Liver (tissue), 9 donors: ENCODE measurements around the gene AKAP12. TPM values are rescaled to one million over a fixed set of nuclear protein-coding genes. Genes with fewer than 3 reads are reported as not detected.

Experiments
- DNase-seq: peaks from one replicate; pipeline ENCODE4 v3.0.0-alpha.2; 2017; ENCODE audit warnings: low spot score
- H3K27ac ChIP-seq, 2 donors: one replicate each; pipeline ENCODE4 v1.7.0; 2013; ENCODE audit warnings: inconsistent platforms in 2 of 2, low read length in 2 of 2, control low read depth in 1 of 2, low read depth in 1 of 2, mild to moderate bottlenecking in 1 of 2
- H3K27me3 ChIP-seq, 4 donors: one replicate each; pipeline versions ENCODE4 v1.6.1 to v1.7.0; 2013; ENCODE audit warnings: low read length in 3 of 4, inconsistent platforms in 1 of 4, mild to moderate bottlenecking in 1 of 4, moderate library complexity in 1 of 4; ENCODE audit not compliant: control insufficient read depth in 4 of 4, insufficient read depth in 4 of 4
- H3K36me3 ChIP-seq, 4 donors: one replicate each; pipeline versions ENCODE4 v1.6.1 to v1.7.0; 2013; ENCODE audit warnings: low read length in 3 of 4, mild to moderate bottlenecking in 3 of 4, low read depth in 1 of 4, moderate library complexity in 1 of 4; ENCODE audit not compliant: control insufficient read depth in 4 of 4, insufficient read depth in 3 of 4
- H3K4me1 ChIP-seq, 4 donors: one replicate each; pipeline versions ENCODE4 v1.6.1 to v1.7.0; 2013; ENCODE audit warnings: low read length in 3 of 4, mild to moderate bottlenecking in 3 of 4, moderate library complexity in 1 of 4; ENCODE audit not compliant: control insufficient read depth in 4 of 4, insufficient read depth in 4 of 4
- H3K4me3 ChIP-seq, 3 donors: one replicate each; pipeline versions ENCODE4 v1.6.1 to v1.7.0; 2013; ENCODE audit warnings: low read length in 3 of 3, control low read depth in 1 of 3, low read depth in 1 of 3, mild to moderate bottlenecking in 1 of 3
- H3K9ac ChIP-seq, 2 donors: one replicate each; pipeline ENCODE4 v1.7.0; 2013; ENCODE audit warnings: low read length in 2 of 2, mild to moderate bottlenecking in 2 of 2, moderate library complexity in 2 of 2, control low read depth in 1 of 2, low read depth in 1 of 2
- H3K9me3 ChIP-seq, 4 donors: one replicate each; pipeline versions ENCODE4 v1.6.1 to v1.7.0; 2013; ENCODE audit warnings: low read length in 3 of 4; ENCODE audit not compliant: control insufficient read depth in 4 of 4
- ATF3 ChIP-seq: IDR thresholded peaks from 2 replicates; pipeline ENCODE4 v1.6.1; 2016; ENCODE audit warnings: antibody characterized with exemption
- CTCF ChIP-seq: fragments of 150-350 bp; IDR thresholded peaks from 2 replicates; pipeline ENCODE4 v1.5.1; 2017; ENCODE audit warnings: improper control_type of control experiment, low read depth, low read length; ENCODE audit not compliant: missing input control
- EGR1 ChIP-seq, 2 donors: IDR thresholded peaks; 2 replicates each; pipeline ENCODE4 v1.6.1; 2016 to 2018; ENCODE audit warnings: antibody characterized with exemption in 2 of 2, low read depth in 2 of 2
- FOXA1 ChIP-seq: IDR thresholded peaks from 2 replicates; pipeline ENCODE4 v1.6.1; 2016; ENCODE audit warnings: antibody characterized with exemption
- FOXA2 ChIP-seq: IDR thresholded peaks from 2 replicates; pipeline ENCODE4 v1.6.1; 2016; ENCODE audit warnings: antibody characterized with exemption
- HNF4A ChIP-seq, 2 donors: conservative IDR thresholded peaks; 2 replicates each; pipeline ENCODE4 v1.6.1; 2016; ENCODE audit warnings: antibody characterized with exemption in 2 of 2, mild to moderate bottlenecking in 2 of 2
- HNF4G ChIP-seq: IDR thresholded peaks from 2 replicates; pipeline ENCODE4 v1.6.1; 2016; ENCODE audit warnings: antibody characterized with exemption
- MAX ChIP-seq: IDR thresholded peaks from 2 replicates; pipeline ENCODE4 v1.6.1; 2016; ENCODE audit warnings: antibody characterized with exemption
- RAD21 ChIP-seq, 2 donors: IDR thresholded peaks; 2 replicates each; pipeline ENCODE4 v1.6.1; 2016; ENCODE audit warnings: antibody characterized with exemption in 2 of 2, mild to moderate bottlenecking in 2 of 2
- RXRA ChIP-seq, 2 donors: IDR thresholded peaks; 2 replicates each; pipeline ENCODE4 v1.6.1; 2017 to 2018; ENCODE audit warnings: antibody characterized with exemption in 2 of 2, mild to moderate bottlenecking in 1 of 2
- SP1 ChIP-seq: IDR thresholded peaks from 2 replicates; pipeline ENCODE4 v1.6.1; 2018; ENCODE audit warnings: antibody characterized with exemption, mild to moderate bottlenecking
- TAF1 ChIP-seq: conservative IDR thresholded peaks from 2 replicates; pipeline ENCODE4 v1.6.1; 2016; ENCODE audit warnings: antibody characterized with exemption, mild to moderate bottlenecking
- YY1 ChIP-seq: IDR thresholded peaks from 2 replicates; pipeline ENCODE4 v1.6.1; 2016; ENCODE audit warnings: antibody characterized with exemption, mild to moderate bottlenecking
- ZBTB33 ChIP-seq: IDR thresholded peaks from 2 replicates; pipeline ENCODE4 v1.6.1; 2016; ENCODE audit warnings: antibody characterized with exemption
- WGBS: extraction: QIAGEN DNeasy Blood & Tissue Kit; methylation state at CpG from one replicate; pipeline ENCODE4 v1.1.7; 2013; 5-methylcytosine and 5-hydroxymethylcytosine counted together
- polyA plus RNA-seq, 2 donors: library from polyadenylated mRNA; stranded (reverse) in 1 of 2; unstranded in 1 of 2; fragments of 200-250 nt in 1 of 2; fragments of >200 nt in 1 of 2; fragmentation: Nextera tagmentation in 1 of 2; extraction: Ambion mirVana in 1 of 2; gene quantifications; one replicate each; pipeline versions ENCODE4 v1.2.1 to v1.2.3, GENCODE V29; 2013 to 2015
- total RNA-seq, 2 donors: library from RNA; depleted of rRNA; stranded (reverse); fragments of >200 nt; gene quantifications; one replicate each; pipeline ENCODE4 v1.2.3, GENCODE V29; 2014
- donor health status: healthy.
- donor health status: healthy.
- donor health status: healthy.
- donor health status: healthy.
- donor health status: healthy.

The AKAP12 gene
- total and polyA plus RNA-seq, 4 donors, result 6.7 to 14.8 (median 8.6) TPM

- H3K4me1 ChIP-seq, result no peaks in the 10 kb centered on the region
- H3K9me3 ChIP-seq, result no peaks in the 10 kb centered on the region
- H3K9ac ChIP-seq, result no peak overlapping the region
- H3K27ac ChIP-seq, result no peak overlapping the region
- H3K4me3 ChIP-seq, result no peak overlapping the region
- 95% methylated on average over 18 of the region's 18 CpGs for WGBS
- H3K36me3 ChIP-seq, result no peaks in the 10 kb centered on the region
- no peaks in the 10 kb centered on the region for H3K27me3 ChIP-seq
- TF ChIP-seq EGR1 (IDR thresholded peaks at IDR 0.05; ENCODE audit: low read depth in 2 of 2) (no peak), YY1 (no peak), ZBTB33 (no peak), CTCF (no peak), RXRA (IDR thresholded peaks at IDR 0.05) (no peak), ATF3 (no peak), FOXA2 (no peak), SP1 (no peak), FOXA1 (no peak), TAF1 (no peak), HNF4G (no peak)
- DNase-seq, result no peak
Observed at GRCh38 chr6:151351146-151351700, 111.5 kb downstream of the AKAP12 start.

GRCh38 chr6:151351731-151352130 is 112.0 kb downstream of the AKAP12 start:
- Histone ChIP-seq H3K36me3 (no peaks in the 10 kb centered on the region), H3K4me3 (no peak overlapping the region), H3K9me3 (no peaks in the 10 kb centered on the region), H3K4me1 (no peaks in the 10 kb centered on the region), H3K9ac (no peak overlapping the region), H3K27ac (no peak overlapping the region), H3K27me3 (no peaks in the 10 kb centered on the region)
- DNase-seq, result no peak
- 92% methylated on average over 7 of the region's 7 CpGs for WGBS
- no peak for TF ChIP-seq MAX
- TF ChIP-seq RAD21 (IDR thresholded peaks at IDR 0.05), result no peak
- TF ChIP-seq HNF4A (conservative IDR thresholded peaks at IDR 0.05), result no peak
- no peak for TF ChIP-seq ZBTB33
- no peak for TF ChIP-seq HNF4G
